Endothelial cell of umbilical vein (primary cell): ENCODE results near the gene SMAD1. TPM values are rescaled to one million over a fixed set of nuclear protein-coding genes. Genes with fewer than 3 reads are reported as not detected.
"Not testable (repeated sequence)": the region's sequence is repeated elsewhere in the genome, so short reads cannot be mapped to it uniquely, and the experiment has no call there.

Experiments
- BruUV-seq: library from RNA; stranded (reverse); fragments of 400-500 nt; replicated peaks from 2 replicates; lab custom pipeline; 2021; lab: Mats Ljungman, UMichigan
- CTCF ChIA-PET: fragments of 300-600, 350-600 bp; sonication (Branson Sonifier 250); formaldehyde crosslinking; loops from one replicate; lab custom pipeline; 2021; ENCODE audit warnings: antibody characterized with exemption, inconsistent platforms; lab: Charles Lee
- POLR2A ChIA-PET: fragments of 300-600, 350-600 bp; sonication (Branson Sonifier 250); formaldehyde crosslinking; loops from one replicate; lab custom pipeline; 2021; ENCODE audit warnings: antibody characterized with exemption, inconsistent platforms; lab: Charles Lee
- DNase-seq: peaks from one replicate; pipeline ENCODE4 v3.0.0-alpha.2; 2011; ENCODE audit warnings: low read depth, low spot score
- FAIRE-seq: peaks from 2 replicates; lab custom pipeline; 2011; peaks lifted over from hg19 to GRCh38; lab: Jason Lieb, UNC
- H2AFZ ChIP-seq: 2 replicates; pipeline ENCODE4 v1.6.0; 2012; ENCODE audit warnings: low read depth, low read length, control low read depth, inconsistent platforms
- H3K27ac ChIP-seq: 2 replicates; pipeline ENCODE4 v1.5.1; 2011; ENCODE audit warnings: low read depth, mild to moderate bottlenecking, control low read depth, low read length, moderate library complexity; ENCODE audit not compliant: insufficient read depth
- H3K27me3 ChIP-seq, 2 experiments: 2 replicates each; pipeline versions ENCODE4 v1.6.0 to v1.6.1; 2011; ENCODE audit warnings: low read length in 2 of 2, mixed read lengths in 1 of 2; ENCODE audit not compliant: control insufficient read depth in 2 of 2, insufficient read depth in 2 of 2
- H3K36me3 ChIP-seq, 2 experiments: 2 replicates in 1 of 2; 3 replicates in 1 of 2; pipeline ENCODE4 v1.5.1; 2011; ENCODE audit warnings: low read length in 2 of 2, mild to moderate bottlenecking in 1 of 2, moderate library complexity in 1 of 2; ENCODE audit not compliant: control insufficient read depth in 2 of 2, insufficient read depth in 2 of 2; ENCODE audit errors: extremely low read depth in 1 of 2
- H3K4me1 ChIP-seq: 3 replicates; pipeline ENCODE4 v1.5.1; 2011; ENCODE audit warnings: mild to moderate bottlenecking, low read length; ENCODE audit not compliant: control insufficient read depth, insufficient read depth; ENCODE audit errors: extremely low read depth
- H3K4me2 ChIP-seq: 2 replicates; pipeline ENCODE4 v1.6.1; 2011; ENCODE audit warnings: low read length, control low read depth, mixed read lengths; ENCODE audit not compliant: insufficient read depth
- H3K4me3 ChIP-seq, 3 experiments: fragments of 200-600 bp in 1 of 3; sonication (generic), shearing (Covaris generic) in 1 of 3; replicated peaks in 1 of 3; 2 replicates each; pipeline ENCODE4 v1.5.1; 2011 to 2016; ENCODE audit warnings: control low read depth in 3 of 3, low read length in 3 of 3, mild to moderate bottlenecking in 2 of 3, inconsistent platforms in 1 of 3, low read depth in 1 of 3, moderate library complexity in 1 of 3; ENCODE audit not compliant: insufficient read depth in 1 of 3
- H3K79me2 ChIP-seq: 2 replicates; pipeline ENCODE4 v1.6.0; 2012; ENCODE audit warnings: low read length, inconsistent platforms; ENCODE audit not compliant: control insufficient read depth, insufficient read depth
- H3K9ac ChIP-seq: replicated peaks from 2 replicates; pipeline ENCODE3; 2011; ENCODE audit warnings: low read length, control low read depth; ENCODE audit not compliant: insufficient read depth; ENCODE audit errors: extremely low read depth
- H3K9me1 ChIP-seq: replicated peaks from 3 replicates; pipeline ENCODE4 v1.6.0; 2011; ENCODE audit warnings: mild to moderate bottlenecking, low read length; ENCODE audit not compliant: control insufficient read depth, insufficient read depth; ENCODE audit errors: extremely low read depth
- H3K9me3 ChIP-seq: replicated peaks from 2 replicates; pipeline ENCODE4 v1.5.1; 2012; ENCODE audit warnings: low read length, inconsistent platforms; ENCODE audit not compliant: control insufficient read depth, insufficient read depth
- H4K20me1 ChIP-seq: replicated peaks from 2 replicates; pipeline ENCODE3; 2011; ENCODE audit warnings: mild to moderate bottlenecking, low read length; ENCODE audit not compliant: control insufficient read depth, insufficient read depth; ENCODE audit errors: extremely low read depth
- CTCF ChIP-seq, 2 donors: IDR thresholded peaks; 1 replicate in 1 of 2; 2 replicates in 1 of 2; pipeline ENCODE4 v1.5.1; 2011; ENCODE audit warnings: low read length in 2 of 2, mild to moderate bottlenecking in 2 of 2, moderate library complexity in 2 of 2, control low read depth in 1 of 2, inconsistent platforms in 1 of 2, low read depth in 1 of 2; ENCODE audit not compliant: insufficient read depth in 1 of 2; ENCODE audit errors: extremely low read depth in 1 of 2
- EZH2 ChIP-seq: IDR thresholded peaks from 2 replicates; pipeline ENCODE4 v1.6.1; 2012; ENCODE audit warnings: borderline replicate concordance, low read depth, mild to moderate bottlenecking, moderate library complexity, low read length, inconsistent platforms; ENCODE audit not compliant: severe bottlenecking
- FOS ChIP-seq: IDR thresholded peaks from 2 replicates; pipeline ENCODE4 v1.6.1; 2011; ENCODE audit warnings: mild to moderate bottlenecking, low read length, moderate library complexity, borderline replicate concordance; ENCODE audit not compliant: insufficient read depth
- GATA2 ChIP-seq: IDR thresholded peaks from 2 replicates; pipeline ENCODE4 v1.7.0; 2011; ENCODE audit warnings: low read depth, mild to moderate bottlenecking, moderate library complexity, mixed read lengths, low read length; ENCODE audit not compliant: insufficient read length, insufficient read depth
- JUN ChIP-seq: IDR thresholded peaks from 2 replicates; pipeline ENCODE4 v1.6.1; 2011; ENCODE audit warnings: borderline replicate concordance, low read depth; ENCODE audit not compliant: insufficient read length, insufficient read depth
- MAX ChIP-seq: IDR thresholded peaks from 2 replicates; pipeline ENCODE4 v1.6.1; 2011; ENCODE audit not compliant: insufficient read depth, insufficient read length
- MYC ChIP-seq: IDR thresholded peaks from one replicate; pipeline ENCODE4 v1.6.1; 2011; ENCODE audit warnings: mild to moderate bottlenecking, low read depth, low read length
- POLR2A ChIP-seq: IDR thresholded peaks from 2 replicates; pipeline ENCODE4 v1.6.1; 2012; ENCODE audit warnings: low read depth, mild to moderate bottlenecking, control low read depth, low read length
- POLR2AphosphoS5 ChIP-seq: IDR thresholded peaks from 2 replicates; pipeline ENCODE4 v1.6.1; 2012; ENCODE audit warnings: low read depth, mild to moderate bottlenecking, control low read depth, low read length, moderate library complexity; ENCODE audit not compliant: insufficient read depth
- dilution Hi-C: fragments of 300-500 bp; cut with MboI; formaldehyde crosslinking; loops from one replicate; pipeline ENCODE4 v1.15.0; 2019; ENCODE audit warnings: low sequenced_read_pairs; ENCODE audit not compliant: extremely low pct_ligation_motif_present
- intact Hi-C: fragments of 100-400 bp; cut with micrococcal nuclease; formaldehyde crosslinking; loops from one replicate; pipeline ENCODE4 v1.10.0; 2022
- polyA plus RNA-seq, 4 experiments: library from polyadenylated mRNA; depleted of rRNA in 3 of 4; stranded (reverse) in 3 of 4; unstranded in 1 of 4; fragments of >200 nt; gene quantifications; 2 replicates each; pipeline versions ENCODE4 v1.2.1 to v1.2.3, GENCODE V29; 2011 to 2012; ENCODE audit warnings: missing spikeins in 1 of 4
- total RNA-seq: library from RNA; stranded (reverse); gene quantifications from 2 replicates; pipeline ENCODE4 v1.2.3, GENCODE V29; 2021

SMAD1 gene
- total and polyA plus RNA-seq, 2 donors (not counting 3 experiments of a cell fraction or from before 2014, with no cell fraction given) = 101 to 116 TPM

- Histone ChIP-seq H3K36me3 (no peaks in the 10 kb centered on the region), H3K4me1 (no peaks in the 10 kb centered on the region), H3K9ac (no peak overlapping the region), H3K9me1 (no peaks in the 10 kb centered on the region), H3K27ac (no peak overlapping the region), H3K27me3 (peaks cover 2 to 8% of the 10 kb centered on the region in 2 experiments), H2AFZ (no peak overlapping the region), H3K79me2 (no peaks in the 10 kb centered on the region), H4K20me1 (no peaks in the 10 kb centered on the region), H3K4me3 (no peak overlapping the region), H3K9me3 (no peaks in the 10 kb centered on the region), H3K4me2 (no peak overlapping the region)
- no TSS peak for BruUV-seq
- CTCF ChIA-PET = no interaction called here
- intact Hi-C loops = no loop called here
- dilution Hi-C loops = no loop called here
- POLR2A ChIA-PET = no interaction called here
- TF ChIP-seq JUN (no peak), CTCF (IDR thresholded peaks at IDR 0.05; ENCODE audit: extremely low read depth in 1 of 2, insufficient read depth in 1 of 2, low read depth in 1 of 2, low read length in 2 of 2) (no peak), MAX (no peak), POLR2AphosphoS5 (no peak), GATA2 (no peak), POLR2A (no peak), MYC (no peak), FOS (no peak), EZH2 (no peak)
- FAIRE-seq (no peak), DNase-seq (no peak)
Observed at GRCh38 chr4:145567516-145567915, 85.9 kb downstream of the SMAD1 start.

- H3K79me2 ChIP-seq, H3K27me3 ChIP-seq, H3K9me1 ChIP-seq, BruUV-seq, H3K4me3 ChIP-seq, intact Hi-C loops, H3K4me2 ChIP-seq, H2AFZ ChIP-seq, dilution Hi-C loops, H3K27ac ChIP-seq, H3K4me1 ChIP-seq, H3K9me3 ChIP-seq, H4K20me1 ChIP-seq, DNase-seq, FAIRE-seq, H3K36me3 ChIP-seq, H3K9ac ChIP-seq, POLR2A ChIA-PET: not testable (repeated sequence)
- CTCF ChIA-PET = interaction anchor here (1.7 to 1.9 kb wide), 2 partner anchors 42 to 341 kb away, joined by 4 read pairs; no protein-coding TSS in a partner anchor
Observed at GRCh38 chr4:145574546-145574945, 92.9 kb downstream of the SMAD1 start.
